Measurements from ENCODE around the gene EEF1AKMT4.

EEF1AKMT4 gene

DNA sequence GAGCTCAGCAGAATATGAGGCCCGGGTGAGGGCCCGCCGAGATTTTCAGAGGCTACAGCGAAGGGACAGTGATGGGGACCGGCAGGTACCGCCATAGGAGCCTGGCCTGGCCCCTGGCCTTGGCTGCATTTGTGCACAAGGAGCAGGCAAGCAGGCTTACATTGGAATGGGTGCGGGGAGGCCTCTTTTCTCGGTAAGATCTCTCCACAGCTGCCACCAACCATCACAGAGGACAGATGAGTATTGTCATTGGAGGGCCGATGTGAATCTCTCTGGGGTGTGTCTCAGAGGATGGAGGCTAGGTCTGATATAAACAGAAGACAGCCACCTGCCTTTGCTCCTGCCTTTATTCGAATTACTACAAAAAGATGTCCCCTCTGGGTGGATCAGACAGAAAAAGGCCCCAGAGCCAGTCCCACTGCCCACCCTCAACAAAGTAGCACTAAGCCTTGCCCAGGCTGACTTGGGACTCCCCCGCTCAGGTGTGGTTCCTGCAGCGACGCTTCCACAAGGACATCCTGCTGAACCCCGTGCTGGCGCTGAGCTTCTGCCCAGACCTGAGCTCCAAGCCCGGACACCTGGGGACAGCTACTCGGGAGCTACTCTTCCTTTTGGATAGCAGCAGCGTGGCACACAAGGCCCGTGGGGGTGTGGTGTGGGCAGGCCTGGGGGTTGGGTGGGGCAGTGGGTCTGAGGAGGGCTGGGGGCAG lies 14.6 kb upstream of the EEF1AKMT4 start:
- TF ChIP-seq, protein P1, sequence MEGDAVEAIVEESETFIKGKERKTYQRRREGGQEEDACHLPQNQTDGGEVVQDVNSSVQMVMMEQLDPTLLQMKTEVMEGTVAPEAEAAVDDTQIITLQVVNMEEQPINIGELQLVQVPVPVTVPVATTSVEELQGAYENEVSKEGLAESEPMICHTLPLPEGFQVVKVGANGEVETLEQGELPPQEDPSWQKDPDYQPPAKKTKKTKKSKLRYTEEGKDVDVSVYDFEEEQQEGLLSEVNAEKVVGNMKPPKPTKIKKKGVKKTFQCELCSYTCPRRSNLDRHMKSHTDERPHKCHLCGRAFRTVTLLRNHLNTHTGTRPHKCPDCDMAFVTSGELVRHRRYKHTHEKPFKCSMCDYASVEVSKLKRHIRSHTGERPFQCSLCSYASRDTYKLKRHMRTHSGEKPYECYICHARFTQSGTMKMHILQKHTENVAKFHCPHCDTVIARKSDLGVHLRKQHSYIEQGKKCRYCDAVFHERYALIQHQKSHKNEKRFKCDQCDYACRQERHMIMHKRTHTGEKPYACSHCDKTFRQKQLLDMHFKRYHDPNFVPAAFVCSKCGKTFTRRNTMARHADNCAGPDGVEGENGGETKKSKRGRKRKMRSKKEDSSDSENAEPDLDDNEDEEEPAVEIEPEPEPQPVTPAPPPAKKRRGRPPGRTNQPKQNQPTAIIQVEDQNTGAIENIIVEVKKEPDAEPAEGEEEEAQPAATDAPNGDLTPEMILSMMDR (IDR thresholded peaks at IDR 0.05; ENCODE audit: borderline replicate concordance, control extremely low read depth, extremely low read depth, insufficient read depth, missing control alignments), result no peak
- no peak for DNase-seq (ENCODE audit: low spot score)
- in situ Hi-C loops (cut with MboI; ENCODE audit: low sequenced_read_pairs, unreplicated experiment), result loop anchor here (25.0 kb wide), 1 partner anchor 348 kb away; the partner anchor contains the start of gene PARL

DNA sequence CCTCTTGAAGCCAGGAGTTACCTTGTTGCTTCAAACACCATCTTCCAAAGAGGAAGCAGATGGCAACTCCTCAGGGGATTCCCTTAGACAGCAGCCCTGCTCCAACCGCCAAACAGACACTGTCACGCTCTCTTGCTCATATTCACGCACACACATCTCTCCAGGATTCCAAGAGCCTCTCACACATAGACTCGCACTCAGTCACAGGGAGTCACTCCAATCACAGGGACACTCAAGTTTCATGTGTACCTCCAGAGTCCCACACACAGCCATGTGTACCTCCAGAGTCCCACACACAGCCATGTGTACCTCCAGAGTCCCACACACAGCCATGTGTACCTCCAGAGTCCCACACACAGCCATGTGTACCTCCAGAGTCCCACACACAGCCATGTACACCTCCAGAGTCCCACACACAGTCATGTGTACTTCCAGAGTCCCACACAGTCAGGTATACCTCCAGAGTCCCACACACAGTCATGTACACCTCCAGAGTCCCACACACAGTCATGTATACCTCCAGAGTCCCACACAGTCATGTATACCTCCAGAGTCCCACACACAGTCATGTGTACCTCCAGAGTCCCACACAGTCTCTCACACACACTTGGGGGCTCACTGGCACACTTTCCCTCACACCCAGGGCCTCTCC lies 14.0 kb upstream of the EEF1AKMT4 start:
- TF ChIP-seq, protein P1 (IDR thresholded peaks at IDR 0.05; ENCODE audit: borderline replicate concordance, control extremely low read depth, extremely low read depth, insufficient read depth, missing control alignments), result no peak
- no peak for DNase-seq (ENCODE audit: low spot score)
- in situ Hi-C loops (cut with MboI; ENCODE audit: low sequenced_read_pairs, unreplicated experiment), result loop anchor here (25.0 kb wide), 1 partner anchor 348 kb away; the partner anchor contains the start of gene PARL

DNA sequence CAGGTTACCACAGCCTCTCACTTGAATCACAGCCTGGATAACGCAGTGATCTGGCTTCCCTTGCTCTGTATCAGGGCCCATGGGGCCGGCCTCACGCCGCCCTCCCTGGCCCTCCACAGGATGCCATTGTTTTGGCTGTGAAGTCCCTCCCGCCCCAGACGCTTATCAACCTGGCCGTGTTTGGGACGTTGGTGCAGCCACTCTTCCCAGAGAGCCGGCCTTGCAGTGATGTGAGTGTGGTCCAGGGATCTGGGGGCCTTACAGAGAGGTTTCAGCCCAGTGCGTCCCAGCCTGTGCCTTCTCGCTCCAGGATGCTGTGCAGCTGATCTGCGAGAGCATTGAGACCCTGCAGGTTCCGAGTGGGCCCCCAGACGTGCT lies 13.4 kb upstream of the EEF1AKMT4 start:
- TF ChIP-seq, protein P1 (IDR thresholded peaks at IDR 0.05; ENCODE audit: borderline replicate concordance, control extremely low read depth, extremely low read depth, insufficient read depth, missing control alignments), result no peak
- in situ Hi-C loops (cut with MboI; ENCODE audit: low sequenced_read_pairs, unreplicated experiment), result loop anchor here (25.0 kb wide), 1 partner anchor 349 kb away; the partner anchor contains the start of gene PARL

DNA sequence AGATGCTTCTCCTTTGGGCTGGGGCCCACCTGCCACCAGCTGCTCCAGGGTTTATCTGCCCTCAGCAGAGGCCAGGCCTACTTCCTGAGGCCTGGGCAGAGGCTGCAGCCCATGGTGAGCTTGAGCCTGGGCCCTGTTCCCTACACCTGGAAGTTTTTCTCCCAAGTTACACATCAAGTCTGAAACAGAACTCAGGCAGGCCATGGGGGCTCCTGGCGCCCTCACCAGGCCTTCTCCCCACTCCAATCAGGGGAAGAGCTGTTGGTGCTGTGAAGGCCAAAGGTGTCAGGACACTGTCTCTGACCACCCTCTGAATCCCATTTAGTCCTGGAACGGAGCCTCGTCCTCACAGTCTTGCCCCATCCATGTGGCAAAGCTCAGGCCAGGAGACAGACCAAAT lies 12.8 kb upstream of the EEF1AKMT4 start:
- no peak for DNase-seq (ENCODE audit: low spot score)

More for the DNA sequence above, 13.4 kb upstream of the EEF1AKMT4 start:
- no peak for DNase-seq (ENCODE audit: low spot score)

DNA sequence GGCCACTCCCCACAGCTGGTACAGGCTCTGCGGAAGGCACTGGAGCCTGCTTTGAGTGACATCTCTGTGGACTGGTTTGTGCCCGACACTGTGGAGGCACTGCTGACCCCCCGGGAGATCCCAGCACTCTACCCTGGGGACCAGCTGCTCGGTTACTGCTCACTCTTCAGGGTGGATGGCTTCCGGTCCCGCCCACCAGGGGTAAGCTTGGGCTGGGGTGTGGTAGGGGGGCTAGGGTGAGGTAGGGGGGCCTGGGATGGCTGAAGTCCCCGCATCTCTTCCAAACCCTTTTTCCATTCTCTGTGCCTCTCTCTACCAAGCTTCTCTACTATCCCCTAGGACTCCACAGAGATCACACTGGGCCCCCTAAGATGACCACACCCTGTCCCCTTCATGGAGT lies 12.3 kb upstream of the EEF1AKMT4 start:
- DNase-seq (ENCODE audit: low spot score), result no peak
- TF ChIP-seq, protein P1 (IDR thresholded peaks at IDR 0.05; ENCODE audit: borderline replicate concordance, control extremely low read depth, extremely low read depth, insufficient read depth, missing control alignments), result no peak
- in situ Hi-C loops (cut with MboI; ENCODE audit: low sequenced_read_pairs, unreplicated experiment), result loop anchor here (25.0 kb wide), 1 partner anchor 350 kb away; the partner anchor contains the start of gene PARL

More for the DNA sequence above, 12.8 kb upstream of the EEF1AKMT4 start:
- in situ Hi-C loops (cut with MboI; ENCODE audit: low sequenced_read_pairs, unreplicated experiment), result loop anchor here (25.0 kb wide), 1 partner anchor 349 kb away; the partner anchor contains the start of gene PARL
- TF ChIP-seq, protein P1 (IDR thresholded peaks at IDR 0.05; ENCODE audit: borderline replicate concordance, control extremely low read depth, extremely low read depth, insufficient read depth, missing control alignments), result no peak

DNA sequence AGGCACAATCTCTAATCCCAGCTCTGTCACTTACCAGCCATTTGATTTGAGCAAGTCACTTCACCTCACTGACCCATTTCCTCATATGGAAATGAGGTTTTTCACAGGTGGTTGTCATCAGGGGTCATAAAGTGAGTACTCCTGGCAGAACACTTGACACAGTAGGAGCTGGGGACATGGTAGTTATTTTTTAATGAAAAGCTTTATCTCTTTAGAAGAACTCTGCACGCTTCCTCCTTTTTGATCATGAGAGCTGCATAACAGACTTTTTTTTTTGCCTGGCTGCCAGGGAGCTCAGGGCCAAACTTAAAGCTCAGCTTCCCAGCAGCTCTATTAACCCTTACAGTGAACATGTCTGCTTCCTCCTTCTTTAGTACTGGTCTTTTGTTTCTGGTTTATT lies 11.7 kb upstream of the EEF1AKMT4 start:
- DNase-seq (ENCODE audit: low spot score), result no peak
- TF ChIP-seq, protein P1 (IDR thresholded peaks at IDR 0.05; ENCODE audit: borderline replicate concordance, control extremely low read depth, extremely low read depth, insufficient read depth, missing control alignments), result no peak

More for the DNA sequence above, 11.7 kb upstream of the EEF1AKMT4 start:
- in situ Hi-C loops (cut with MboI; ENCODE audit: low sequenced_read_pairs, unreplicated experiment), result loop anchor here (25.0 kb wide), 1 partner anchor 351 kb away; the partner anchor contains the start of gene PARL

Measured in GM13976 (cell line).